Fibroblast of lung (primary cell): ENCODE measurements around the gene VAMP3. TPM values are rescaled to one million over a fixed set of nuclear protein-coding genes. Genes with fewer than 3 reads are reported as not detected.

Source experiments
- DNase-seq, 2 donors: peaks; one replicate each; pipeline versions ENCODE4 v3.0.0 to v3.0.0-alpha.2; 2010; ENCODE audit warnings: low read depth in 2 of 2
- H2AFZ ChIP-seq: 2 replicates; pipeline ENCODE4 v1.5.1; 2012; ENCODE audit warnings: low read length, control low read depth, inconsistent platforms
- H3K27ac ChIP-seq: 2 replicates; pipeline ENCODE4 v1.5.1; 2011; ENCODE audit warnings: low read length, control low read depth; ENCODE audit not compliant: insufficient read depth
- H3K27me3 ChIP-seq: 2 replicates; pipeline ENCODE4 v1.5.1; 2011; ENCODE audit warnings: mild to moderate bottlenecking, low read length; ENCODE audit not compliant: control insufficient read depth, insufficient read depth
- H3K36me3 ChIP-seq: 2 replicates; pipeline ENCODE4 v1.5.1; 2011; ENCODE audit warnings: low read length; ENCODE audit not compliant: control insufficient read depth, insufficient read depth
- H3K4me1 ChIP-seq: 2 replicates; pipeline ENCODE4 v1.5.1; 2011; ENCODE audit warnings: low read length; ENCODE audit not compliant: control insufficient read depth, insufficient read depth; ENCODE audit errors: extremely low read depth
- H3K4me2 ChIP-seq: 2 replicates; pipeline ENCODE4 v1.5.1; 2011; ENCODE audit warnings: low read length, control low read depth; ENCODE audit not compliant: insufficient read depth; ENCODE audit errors: extremely low read depth
- H3K4me3 ChIP-seq, 4 experiments: fragments of 200-600 bp in 1 of 4; sonication (generic) in 1 of 4; replicated peaks in 1 of 4; 2 replicates each; pipeline ENCODE4 v1.5.1; 2011 to 2016; ENCODE audit warnings: low read length in 4 of 4, low read depth in 3 of 4, mild to moderate bottlenecking in 3 of 4, control low read depth in 2 of 4, inconsistent platforms in 1 of 4, mixed read lengths in 1 of 4; ENCODE audit not compliant: insufficient read depth in 1 of 4; ENCODE audit errors: control extremely low read depth in 1 of 4
- H3K79me2 ChIP-seq: 2 replicates; pipeline ENCODE4 v1.5.1; 2012; ENCODE audit warnings: mild to moderate bottlenecking, low read length, inconsistent platforms; ENCODE audit not compliant: control insufficient read depth, insufficient read depth
- H3K9ac ChIP-seq: 2 replicates; pipeline ENCODE4 v1.5.1; 2011; ENCODE audit warnings: mild to moderate bottlenecking, low read length, control low read depth; ENCODE audit not compliant: insufficient read depth
- H3K9me3 ChIP-seq: 2 replicates; pipeline ENCODE4 v1.5.1; 2012; ENCODE audit warnings: low read depth, low read length; ENCODE audit not compliant: control insufficient read depth, insufficient read depth
- H4K20me1 ChIP-seq: 2 replicates; pipeline ENCODE4 v1.5.1; 2011; ENCODE audit warnings: low read length; ENCODE audit not compliant: control insufficient read depth, insufficient read depth; ENCODE audit errors: extremely low read depth
- CTCF ChIP-seq, 2 donors: IDR thresholded peaks in 1 of 2; conservative IDR thresholded peaks in 1 of 2; 1 replicate in 1 of 2; 2 replicates in 1 of 2; pipeline ENCODE4 v1.5.1; 2011 to 2012; ENCODE audit warnings: low read length in 2 of 2, control low read depth in 1 of 2, inconsistent platforms in 1 of 2, low read depth in 1 of 2, mild to moderate bottlenecking in 1 of 2
- EZH2 ChIP-seq: IDR thresholded peaks from 2 replicates; pipeline ENCODE4 v1.5.1; 2012; ENCODE audit warnings: low read length, control low read depth, mild to moderate bottlenecking; ENCODE audit errors: missing control alignments
- polyA plus RNA-seq, 2 donors: library from polyadenylated mRNA; depleted of rRNA in 1 of 2; stranded (reverse) in 1 of 2; unstranded in 1 of 2; fragments of >200 nt; gene quantifications; 2 replicates each; pipeline ENCODE4 v1.2.1, GENCODE V29; 2011 to 2012; ENCODE audit warnings: missing spikeins in 1 of 2
- total RNA-seq: library from RNA; depleted of rRNA; stranded (reverse); fragments of >200 nt; gene quantifications from 2 replicates; pipeline ENCODE4 v1.2.1, GENCODE V29; 2014

VAMP3 gene
- total and polyA plus RNA-seq, 2 donors (not counting 1 experiment from before 2014, with no cell fraction given): 106 to 257 TPM

- H3K4me2 ChIP-seq: no peak overlapping the region
- TF ChIP-seq EZH2 (no peak), CTCF (conservative IDR thresholded peaks at IDR 0.05 in 1 of 2, IDR thresholded peaks at IDR 0.05 in 1 of 2; ENCODE audit: low read depth in 1 of 2, low read length in 2 of 2) (no peak)
- H3K9ac ChIP-seq: no peak overlapping the region
- H3K36me3 ChIP-seq: no peaks in the 10 kb centered on the region
- H3K4me3 ChIP-seq: no peak overlapping the region
- no peaks in the 10 kb centered on the region for H3K4me1 ChIP-seq
- H2AFZ ChIP-seq: no peak overlapping the region
- no peaks in the 10 kb centered on the region for H4K20me1 ChIP-seq
- no peaks in the 10 kb centered on the region for H3K9me3 ChIP-seq
- no peak for DNase-seq
- no peak overlapping the region for H3K27ac ChIP-seq
- H3K27me3 ChIP-seq: no peaks in the 10 kb centered on the region
- H3K79me2 ChIP-seq: no peaks in the 10 kb centered on the region
These were observed 27.8 kb upstream of the VAMP3 start for GRCh38 chr1:7743346-7743745.

DNA sequence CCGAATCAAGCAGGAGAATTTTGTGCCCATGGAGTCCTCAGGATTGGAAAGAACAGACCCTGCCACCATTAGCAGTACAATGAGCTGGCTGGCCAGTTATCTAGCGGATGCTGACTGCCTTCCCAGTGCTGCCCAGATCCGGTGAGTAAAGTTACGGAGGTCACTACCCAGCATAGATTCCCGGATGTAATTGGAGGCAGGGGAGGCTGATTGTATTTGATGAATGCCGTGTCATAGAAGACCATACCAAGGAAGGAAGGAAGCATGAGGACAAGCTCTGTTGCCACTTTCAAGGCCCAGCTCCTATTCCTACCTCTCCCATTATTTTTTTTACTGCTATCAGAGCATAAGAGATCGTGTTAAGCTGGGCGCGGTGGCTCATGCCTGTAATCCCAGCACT lies 26.2 kb upstream of the VAMP3 start:
- Histone ChIP-seq H4K20me1 (no peaks in the 10 kb centered on the region), H3K4me3 (no peak overlapping the region), H3K4me2 (no peak overlapping the region), H3K27ac (no peak overlapping the region), H3K4me1 (no peaks in the 10 kb centered on the region), H3K9me3 (no peaks in the 10 kb centered on the region), H3K27me3 (no peaks in the 10 kb centered on the region), H3K9ac (no peak overlapping the region), H2AFZ (no peak overlapping the region), H3K36me3 (no peaks in the 10 kb centered on the region), H3K79me2 (no peaks in the 10 kb centered on the region)
- TF ChIP-seq CTCF (conservative IDR thresholded peaks at IDR 0.05 in 1 of 2, IDR thresholded peaks at IDR 0.05 in 1 of 2; ENCODE audit: low read depth in 1 of 2, low read length in 2 of 2) (no peak), EZH2 (no peak)
- DNase-seq: no peak

DNA sequence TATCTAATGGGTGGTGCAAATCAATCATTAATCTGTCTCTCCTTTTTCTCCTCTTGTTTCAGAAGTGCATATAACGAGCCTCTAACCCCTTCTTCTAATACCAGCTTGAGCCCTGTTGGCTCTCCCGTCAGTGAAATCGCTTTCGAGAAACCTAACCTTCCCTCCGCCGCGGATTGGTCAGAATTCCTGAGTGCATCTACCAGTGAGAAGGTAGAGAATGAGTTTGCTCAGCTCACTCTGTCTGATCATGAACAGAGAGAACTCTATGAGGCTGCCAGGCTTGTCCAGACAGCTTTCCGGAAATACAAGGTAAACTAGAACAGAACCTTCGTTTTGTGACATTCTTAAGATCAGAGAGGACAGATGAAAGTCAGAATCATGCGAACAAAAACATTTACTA lies 25.3 kb upstream of the VAMP3 start:
- Histone ChIP-seq H3K27me3 (no peaks in the 10 kb centered on the region), H2AFZ (no peak overlapping the region), H3K4me1 (no peaks in the 10 kb centered on the region), H3K9me3 (no peaks in the 10 kb centered on the region), H4K20me1 (no peaks in the 10 kb centered on the region), H3K4me2 (no peak overlapping the region), H3K79me2 (no peaks in the 10 kb centered on the region), H3K4me3 (no peak overlapping the region), H3K9ac (no peak overlapping the region), H3K36me3 (no peaks in the 10 kb centered on the region), H3K27ac (no peak overlapping the region)
- TF ChIP-seq CTCF (conservative IDR thresholded peaks at IDR 0.05 in 1 of 2, IDR thresholded peaks at IDR 0.05 in 1 of 2; ENCODE audit: low read depth in 1 of 2, low read length in 2 of 2) (no peak), EZH2 (no peak)
- DNase-seq: no peak
